ENCODE results near the gene ADAM19. TPM values are rescaled to one million over a fixed set of nuclear protein-coding genes. Genes with fewer than 3 reads are reported as not detected.

Gene ADAM19
- polyA plus RNA-seq, 1 of the 3 experiments (the other 2 are of a cell fraction), result 46.9 TPM

DNA sequence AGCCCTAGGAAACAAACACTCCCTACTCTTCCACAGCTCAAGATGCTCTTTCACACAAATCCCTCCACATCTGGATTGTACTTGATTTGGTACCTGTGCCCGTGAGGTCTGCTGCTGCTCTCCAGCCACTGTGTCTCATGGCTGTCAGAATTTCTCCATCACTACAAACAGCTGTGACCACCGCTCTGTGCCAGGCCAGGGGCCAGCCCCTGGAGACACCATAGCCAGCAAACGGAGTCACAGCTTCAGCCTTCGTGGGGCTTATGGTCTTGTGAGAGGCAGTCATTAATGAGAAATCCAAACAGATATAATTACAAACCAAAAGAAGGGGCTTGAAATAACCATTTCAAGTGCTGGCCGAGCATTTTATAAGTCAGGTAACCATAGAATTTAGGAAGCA is 43.6 kb downstream of the ADAM19 start:
- H3K36me3 ChIP-seq (replicated peaks in 1 of 2; ENCODE audit: control insufficient read depth in 1 of 2, insufficient read depth in 2 of 2, low read length in 1 of 2), result peaks cover 50 to 86% of the 10 kb centered on the region in 2 experiments
- no peak overlapping the region for H3K9ac ChIP-seq
- peaks cover 23% of the 10 kb centered on the region; the same call in 1 of the 2 replicates for H4K20me1 ChIP-seq (ENCODE audit: insufficient read depth)
- TF ChIP-seq MEF2A (IDR thresholded peaks at IDR 0.05; ENCODE audit: borderline replicate concordance, low read depth), result no peak
- TF ChIP-seq, protein P1, sequence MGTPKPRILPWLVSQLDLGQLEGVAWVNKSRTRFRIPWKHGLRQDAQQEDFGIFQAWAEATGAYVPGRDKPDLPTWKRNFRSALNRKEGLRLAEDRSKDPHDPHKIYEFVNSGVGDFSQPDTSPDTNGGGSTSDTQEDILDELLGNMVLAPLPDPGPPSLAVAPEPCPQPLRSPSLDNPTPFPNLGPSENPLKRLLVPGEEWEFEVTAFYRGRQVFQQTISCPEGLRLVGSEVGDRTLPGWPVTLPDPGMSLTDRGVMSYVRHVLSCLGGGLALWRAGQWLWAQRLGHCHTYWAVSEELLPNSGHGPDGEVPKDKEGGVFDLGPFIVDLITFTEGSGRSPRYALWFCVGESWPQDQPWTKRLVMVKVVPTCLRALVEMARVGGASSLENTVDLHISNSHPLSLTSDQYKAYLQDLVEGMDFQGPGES (IDR thresholded peaks at IDR 0.05; ENCODE audit: low read depth, low read length), result no peak
- TF ChIP-seq GABPA (IDR thresholded peaks at IDR 0.05; ENCODE audit: low read depth), result no peak
- no peak for TF ChIP-seq POLR2AphosphoS5 (IDR thresholded peaks at IDR 0.05; ENCODE audit: low read depth, low read length)
- TF ChIP-seq, protein P2, sequence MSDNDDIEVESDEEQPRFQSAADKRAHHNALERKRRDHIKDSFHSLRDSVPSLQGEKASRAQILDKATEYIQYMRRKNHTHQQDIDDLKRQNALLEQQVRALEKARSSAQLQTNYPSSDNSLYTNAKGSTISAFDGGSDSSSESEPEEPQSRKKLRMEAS (IDR thresholded peaks at IDR 0.05; ENCODE audit: low read depth), result no peak
- no peak for TF ChIP-seq NFIC (IDR thresholded peaks at IDR 0.05; ENCODE audit: borderline replicate concordance)
- no peak for TF ChIP-seq YY1 (IDR thresholded peaks at IDR 0.05; ENCODE audit: low read depth)
- TF ChIP-seq RCOR1 (IDR thresholded peaks at IDR 0.05; ENCODE audit: low read length), result no peak
- POLR2A ChIA-PET, result no interaction called here
- CTCF ChIA-PET, result interaction anchor here (1.4 kb wide), 1 partner anchor 119 kb away, joined by 3 read pairs; no protein-coding TSS in a partner anchor
- no peaks in the 10 kb centered on the region for H3K27me3 ChIP-seq (ENCODE audit: insufficient read depth)
- H3K9me2 ChIP-seq, result no peaks in the 10 kb centered on the region
- no peak overlapping the region for H3K4me3 ChIP-seq (ENCODE audit: low read depth in 2 of 2, low read length in 1 of 2)
- peaks cover 99% of the 10 kb centered on the region for H3K79me2 ChIP-seq (ENCODE audit: insufficient read depth)
- H3F3A ChIP-seq (replicated peaks; ENCODE audit: insufficient read depth), result peaks cover 3% of the 10 kb centered on the region
- H3K27ac ChIP-seq (ENCODE audit: low read depth in 2 of 2, low read length in 1 of 2), result no peak overlapping the region
- peaks cover 4 to 6% of the 10 kb centered on the region in 2 experiments; a peak in 2 of 4 replicates for H3K4me1 ChIP-seq (ENCODE audit: control insufficient read depth in 1 of 2, insufficient read depth in 2 of 2, low read depth in 1 of 2, low read length in 1 of 2)
- no peak for DNase-seq
- no peak overlapping the region for H2AFZ ChIP-seq (ENCODE audit: low read depth)
- over 99% methylated on average over 5 of the region's 5 CpGs for WGBS (ENCODE audit: low lambda C conversion rate)
- H3K4me2 ChIP-seq, result no peak overlapping the region
- no peaks in the 10 kb centered on the region for H3K9me3 ChIP-seq

DNA sequence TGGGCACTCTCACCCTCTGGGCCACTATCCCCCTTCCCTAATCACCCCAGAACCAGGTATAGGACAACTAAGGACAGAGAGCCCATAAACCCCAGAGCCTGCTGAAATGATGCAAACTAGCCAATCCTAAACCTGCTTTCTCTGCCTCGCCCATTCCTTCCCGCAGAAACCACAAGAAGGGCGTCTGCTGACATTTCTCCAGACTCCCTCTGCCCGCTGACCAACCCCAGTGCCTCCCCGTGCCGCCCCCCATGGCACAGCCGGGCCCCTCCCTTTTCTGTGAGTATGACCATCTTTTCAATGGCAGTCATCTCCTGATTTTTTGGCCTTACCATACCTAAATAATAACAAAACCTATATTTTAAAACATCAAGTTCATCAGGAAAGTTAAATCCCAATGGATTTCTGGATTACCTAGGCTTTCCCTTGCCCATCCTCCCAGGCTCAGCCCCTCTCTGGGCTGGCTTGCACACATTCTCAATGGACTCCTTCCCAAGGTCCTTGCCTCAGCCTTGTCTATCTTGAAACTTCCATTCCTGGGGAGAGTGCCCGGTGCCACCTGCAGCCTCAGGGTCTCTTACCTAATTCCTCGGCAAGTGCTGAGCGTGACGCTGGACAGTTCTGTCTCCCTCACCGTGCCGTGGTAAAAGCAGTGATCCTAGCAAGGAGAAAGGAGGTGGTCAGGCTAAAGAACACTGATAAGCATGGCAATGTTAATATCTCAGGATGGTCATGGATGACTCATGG is 45.2 kb downstream of the ADAM19 start:
- 87% methylated on average over 13 of the region's 13 CpGs for WGBS (ENCODE audit: low lambda C conversion rate)
- H3K36me3 ChIP-seq (replicated peaks in 1 of 2; ENCODE audit: control insufficient read depth in 1 of 2, insufficient read depth in 2 of 2, low read length in 1 of 2), result peaks cover 41 to 85% of the 10 kb centered on the region in 2 experiments
- no peak overlapping the region for H3K9ac ChIP-seq
- H3F3A ChIP-seq (replicated peaks; ENCODE audit: insufficient read depth), result peaks cover 6% of the 10 kb centered on the region
- H3K4me1 ChIP-seq (ENCODE audit: control insufficient read depth in 1 of 2, insufficient read depth in 2 of 2, low read depth in 1 of 2, low read length in 1 of 2), result peaks cover 4 to 5% of the 10 kb centered on the region in 2 experiments; a peak in 2 of 4 replicates
- H3K79me2 ChIP-seq (ENCODE audit: insufficient read depth), result peaks cover 99% of the 10 kb centered on the region
- no peak for DNase-seq
- no peaks in the 10 kb centered on the region for H3K27me3 ChIP-seq (ENCODE audit: insufficient read depth)
- no peaks in the 10 kb centered on the region for H3K9me2 ChIP-seq
- H4K20me1 ChIP-seq (ENCODE audit: insufficient read depth), result peaks cover 23% of the 10 kb centered on the region; the same call in 1 of the 2 replicates
- H2AFZ ChIP-seq (ENCODE audit: low read depth), result no peak overlapping the region
- no peaks in the 10 kb centered on the region for H3K9me3 ChIP-seq
- no peak overlapping the region for H3K4me3 ChIP-seq (ENCODE audit: low read depth in 2 of 2, low read length in 1 of 2)
- ChIA-PET CTCF (no interaction called here), POLR2A (no interaction called here)
- no peak overlapping the region for H3K4me2 ChIP-seq
- H3K27ac ChIP-seq (ENCODE audit: low read depth in 2 of 2, low read length in 1 of 2), result no peak overlapping the region
- TF ChIP-seq GATA2 (CRISPR knock-in tag; IDR thresholded peaks at IDR 0.05) (no peak), FOSL2 (IDR thresholded peaks at IDR 0.05; ENCODE audit: borderline replicate concordance, low read depth) (no peak), SMC3 (IDR thresholded peaks at IDR 0.05; ENCODE audit: low read depth, low read length) (no peak), TCF12 (IDR thresholded peaks at IDR 0.05) (no peak), YY1 (IDR thresholded peaks at IDR 0.05; ENCODE audit: low read depth) (no peak), FOXM1 (IDR thresholded peaks at IDR 0.05; ENCODE audit: low read depth) (no peak), RFX5 (IDR thresholded peaks at IDR 0.05; ENCODE audit: low read length) (no peak), MXI1 (IDR thresholded peaks at IDR 0.05; ENCODE audit: low read depth, low read length) (no peak), TEAD4 (IDR thresholded peaks at IDR 0.05; ENCODE audit: borderline replicate concordance, insufficient read depth) (no peak), NFIC (IDR thresholded peaks at IDR 0.05; ENCODE audit: borderline replicate concordance) (no peak), GABPA (IDR thresholded peaks at IDR 0.05; ENCODE audit: low read depth) (no peak), SIN3A (IDR thresholded peaks at IDR 0.05; ENCODE audit: borderline replicate concordance, low read depth, low read length) (no peak)
- TF ChIP-seq, protein P3, sequence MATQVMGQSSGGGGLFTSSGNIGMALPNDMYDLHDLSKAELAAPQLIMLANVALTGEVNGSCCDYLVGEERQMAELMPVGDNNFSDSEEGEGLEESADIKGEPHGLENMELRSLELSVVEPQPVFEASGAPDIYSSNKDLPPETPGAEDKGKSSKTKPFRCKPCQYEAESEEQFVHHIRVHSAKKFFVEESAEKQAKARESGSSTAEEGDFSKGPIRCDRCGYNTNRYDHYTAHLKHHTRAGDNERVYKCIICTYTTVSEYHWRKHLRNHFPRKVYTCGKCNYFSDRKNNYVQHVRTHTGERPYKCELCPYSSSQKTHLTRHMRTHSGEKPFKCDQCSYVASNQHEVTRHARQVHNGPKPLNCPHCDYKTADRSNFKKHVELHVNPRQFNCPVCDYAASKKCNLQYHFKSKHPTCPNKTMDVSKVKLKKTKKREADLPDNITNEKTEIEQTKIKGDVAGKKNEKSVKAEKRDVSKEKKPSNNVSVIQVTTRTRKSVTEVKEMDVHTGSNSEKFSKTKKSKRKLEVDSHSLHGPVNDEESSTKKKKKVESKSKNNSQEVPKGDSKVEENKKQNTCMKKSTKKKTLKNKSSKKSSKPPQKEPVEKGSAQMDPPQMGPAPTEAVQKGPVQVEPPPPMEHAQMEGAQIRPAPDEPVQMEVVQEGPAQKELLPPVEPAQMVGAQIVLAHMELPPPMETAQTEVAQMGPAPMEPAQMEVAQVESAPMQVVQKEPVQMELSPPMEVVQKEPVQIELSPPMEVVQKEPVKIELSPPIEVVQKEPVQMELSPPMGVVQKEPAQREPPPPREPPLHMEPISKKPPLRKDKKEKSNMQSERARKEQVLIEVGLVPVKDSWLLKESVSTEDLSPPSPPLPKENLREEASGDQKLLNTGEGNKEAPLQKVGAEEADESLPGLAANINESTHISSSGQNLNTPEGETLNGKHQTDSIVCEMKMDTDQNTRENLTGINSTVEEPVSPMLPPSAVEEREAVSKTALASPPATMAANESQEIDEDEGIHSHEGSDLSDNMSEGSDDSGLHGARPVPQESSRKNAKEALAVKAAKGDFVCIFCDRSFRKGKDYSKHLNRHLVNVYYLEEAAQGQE (IDR thresholded peaks at IDR 0.05; ENCODE audit: low read depth, low read length), result no peak
- TF ChIP-seq, protein P4, sequence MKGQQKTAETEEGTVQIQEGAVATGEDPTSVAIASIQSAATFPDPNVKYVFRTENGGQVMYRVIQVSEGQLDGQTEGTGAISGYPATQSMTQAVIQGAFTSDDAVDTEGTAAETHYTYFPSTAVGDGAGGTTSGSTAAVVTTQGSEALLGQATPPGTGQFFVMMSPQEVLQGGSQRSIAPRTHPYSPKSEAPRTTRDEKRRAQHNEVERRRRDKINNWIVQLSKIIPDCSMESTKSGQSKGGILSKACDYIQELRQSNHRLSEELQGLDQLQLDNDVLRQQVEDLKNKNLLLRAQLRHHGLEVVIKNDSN (IDR thresholded peaks at IDR 0.05; ENCODE audit: borderline replicate concordance, low read depth), result no peak
- TF ChIP-seq, protein P5, sequence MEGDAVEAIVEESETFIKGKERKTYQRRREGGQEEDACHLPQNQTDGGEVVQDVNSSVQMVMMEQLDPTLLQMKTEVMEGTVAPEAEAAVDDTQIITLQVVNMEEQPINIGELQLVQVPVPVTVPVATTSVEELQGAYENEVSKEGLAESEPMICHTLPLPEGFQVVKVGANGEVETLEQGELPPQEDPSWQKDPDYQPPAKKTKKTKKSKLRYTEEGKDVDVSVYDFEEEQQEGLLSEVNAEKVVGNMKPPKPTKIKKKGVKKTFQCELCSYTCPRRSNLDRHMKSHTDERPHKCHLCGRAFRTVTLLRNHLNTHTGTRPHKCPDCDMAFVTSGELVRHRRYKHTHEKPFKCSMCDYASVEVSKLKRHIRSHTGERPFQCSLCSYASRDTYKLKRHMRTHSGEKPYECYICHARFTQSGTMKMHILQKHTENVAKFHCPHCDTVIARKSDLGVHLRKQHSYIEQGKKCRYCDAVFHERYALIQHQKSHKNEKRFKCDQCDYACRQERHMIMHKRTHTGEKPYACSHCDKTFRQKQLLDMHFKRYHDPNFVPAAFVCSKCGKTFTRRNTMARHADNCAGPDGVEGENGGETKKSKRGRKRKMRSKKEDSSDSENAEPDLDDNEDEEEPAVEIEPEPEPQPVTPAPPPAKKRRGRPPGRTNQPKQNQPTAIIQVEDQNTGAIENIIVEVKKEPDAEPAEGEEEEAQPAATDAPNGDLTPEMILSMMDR (IDR thresholded peaks at IDR 0.05), result no peak

Measured in SK-N-SH (cell line).